ENCODE results near the gene TMEM26. TPM values are rescaled to one million over a fixed set of nuclear protein-coding genes. Genes with fewer than 3 reads are reported as not detected.

TMEM26 gene
- total and polyA plus RNA-seq, 2 of the 8 experiments (the other 6 are each of a cell fraction or from before 2014, with no cell fraction given) = 1.6 to 2.8 TPM

GRCh38 chr10:61385231-61386001, 67.8 kb downstream of the TMEM26 start:
- no peak overlapping the region for H2AK5ac ChIP-seq (ENCODE audit: low read depth, low read length)
- POLR2A ChIA-PET (ENCODE audit: partially characterized antibody) = no interaction called here

More at GRCh38 chr10:61385231-61386001, 67.8 kb downstream of the TMEM26 start:
- no peak overlapping the region for H2BK20ac ChIP-seq (ENCODE audit: low read length)
- H2BK120ac ChIP-seq (replicated peaks; ENCODE audit: low read depth, low read length) = no peak overlapping the region
- H3K4ac ChIP-seq (replicated peaks; ENCODE audit: insufficient read length, low read depth, low read length) = no peak overlapping the region
- H2AFZ ChIP-seq (ENCODE audit: low read length) = no peak overlapping the region
- no peak overlapping the region for H4K5ac ChIP-seq (ENCODE audit: insufficient read length, low read depth, low read length)
- no peak overlapping the region for H3K23ac ChIP-seq (ENCODE audit: insufficient read length)
- 93% methylated on average over 2 of the region's 2 CpGs; no CpG with 5 or more reads in 1 of the 2 experiments for WGBS, 2 experiments (ENCODE audit: extremely low coverage in 1 of 2, insufficient coverage in 1 of 2, insufficient read length in 1 of 2, insufficient replicate concordance in 2 of 2, low coverage in 1 of 2, low lambda C conversion rate in 2 of 2, missing lambda C conversion rate in 1 of 2)
- no peaks in the 10 kb centered on the region for H3K79me2 ChIP-seq (ENCODE audit: control insufficient read depth in 1 of 2, insufficient read depth in 2 of 2, low read length in 2 of 2)
- CTCF ChIA-PET (ENCODE audit: partially characterized antibody) = no interaction called here
- H3K36me3 ChIP-seq (ENCODE audit: control insufficient read depth in 2 of 4, insufficient read depth in 4 of 4, low read length in 3 of 4) = no peaks in the 10 kb centered on the region
- no peaks in the 10 kb centered on the region for H3K79me1 ChIP-seq (ENCODE audit: low read depth, low read length)
- H3K4me3 ChIP-seq (ENCODE audit: extremely low read depth in 1 of 4, insufficient read depth in 2 of 4, low read depth in 3 of 4, low read length in 4 of 4) = no peak overlapping the region
- TF ChIP-seq SP4 (IDR thresholded peaks at IDR 0.05; ENCODE audit: low read length) = no peak
- H4K91ac ChIP-seq (replicated peaks; ENCODE audit: insufficient read length, low read length) = no peak overlapping the region
- no peak overlapping the region for H3K27ac ChIP-seq (ENCODE audit: low read depth, low read length)
- no peak overlapping the region for H3K18ac ChIP-seq (ENCODE audit: extremely low read depth, low read length)
- H4K20me1 ChIP-seq (replicated peaks in 1 of 2; ENCODE audit: control insufficient read depth in 1 of 2, insufficient read depth in 2 of 2, low read length in 2 of 2) = no peaks in the 10 kb centered on the region
- no peaks in the 10 kb centered on the region for H3K23me2 ChIP-seq (ENCODE audit: low read depth, low read length)
- no peak overlapping the region for H2BK15ac ChIP-seq (ENCODE audit: low read length)
- DNase-seq (ENCODE audit: low read depth in 1 of 2, low spot score in 2 of 2) (no peak), FAIRE-seq (no peak)
- no peaks in the 10 kb centered on the region for H3K4me1 ChIP-seq (replicated peaks in 1 of 4; ENCODE audit: control insufficient read depth in 3 of 4, insufficient read depth in 4 of 4, low read length in 3 of 4)
- peaks cover 0 to 1% (median 0%) of the 10 kb centered on the region in 4 experiments; a peak in 1 of 7 replicates for H3K27me3 ChIP-seq (replicated peaks in 1 of 4; ENCODE audit: control insufficient read depth in 3 of 4, extremely low read depth in 1 of 4, insufficient read depth in 3 of 4, low read length in 3 of 4)
- H3K56ac ChIP-seq (replicated peaks; ENCODE audit: insufficient read length, low read depth, low read length) = no peak overlapping the region
- H3K14ac ChIP-seq (ENCODE audit: insufficient read length) = no peak overlapping the region
- no peak overlapping the region for H3K9ac ChIP-seq (replicated peaks in 1 of 4; ENCODE audit: extremely low read depth in 1 of 4, low read depth in 3 of 4, low read length in 3 of 4)
- H2BK5ac ChIP-seq (ENCODE audit: low read depth, low read length) = no peak overlapping the region
- H3K9me3 ChIP-seq (ENCODE audit: insufficient read depth in 2 of 2, low read depth in 1 of 2, low read length in 1 of 2) = no peaks in the 10 kb centered on the region
- no peak overlapping the region for H3K4me2 ChIP-seq (ENCODE audit: insufficient read depth in 1 of 2, low read depth in 2 of 2, low read length in 2 of 2)
- no peak overlapping the region for H2BK12ac ChIP-seq (ENCODE audit: low read depth, low read length)
- H4K8ac ChIP-seq (ENCODE audit: extremely low read depth, insufficient read depth, low read length) = no peak overlapping the region
